Measurements from ENCODE around the gene SLC49A3. TPM values are rescaled to one million over a fixed set of nuclear protein-coding genes. Genes with fewer than 3 reads are reported as not detected.

SLC49A3 gene
- total RNA-seq, 2 donors from 2014 or later = 8.0 to 8.2 TPM

DNA sequence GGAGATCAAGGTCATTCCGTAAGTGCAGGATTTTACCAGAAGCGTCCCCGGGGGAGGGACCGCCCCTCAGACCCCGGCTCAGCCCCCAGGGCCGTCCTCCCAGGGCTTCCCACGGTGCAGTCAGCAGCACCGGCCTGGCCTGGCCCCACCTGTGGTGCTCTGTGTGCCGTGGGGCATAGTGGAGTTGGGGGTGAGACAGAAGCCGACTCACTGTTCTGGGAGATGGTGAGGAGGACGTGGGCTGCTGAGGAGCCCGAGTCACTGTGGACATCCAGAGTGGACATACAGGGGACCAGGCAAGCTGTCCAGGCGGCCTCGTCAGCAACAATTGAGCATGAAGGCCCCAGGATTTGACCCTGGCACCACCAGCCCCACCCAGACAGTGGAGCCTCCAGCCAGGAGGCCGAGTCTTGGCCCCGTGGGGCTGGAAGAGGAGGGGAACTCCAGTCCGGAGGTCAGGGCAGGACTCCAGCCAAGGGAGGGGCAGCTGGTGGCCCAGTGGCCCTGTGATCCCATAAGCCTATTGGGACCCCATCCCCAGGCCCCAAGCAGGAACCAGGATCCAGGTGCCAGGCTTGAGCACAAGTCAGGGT lies 34.0 kb downstream of the SLC49A3 start:
- Histone ChIP-seq H3K9me3 (no peaks in the 10 kb centered on the region), H3K36me3 (replicated peaks in 1 of 2; ENCODE audit: insufficient read depth in 1 of 2, low read depth in 2 of 2) (no peaks in the 10 kb centered on the region), H3K4me3 (no peak overlapping the region), H3K4me1 (no peaks in the 10 kb centered on the region), H3K27ac (no peak overlapping the region), H3K27me3 (peaks cover 0 to 7% of the 10 kb centered on the region in 2 donors)
- DNase-seq (no peak), ATAC-seq (no peak)
- 37 to 49% methylated on average over 14 to 17 of the region's 17 CpGs for WGBS, 2 donors
- intact Hi-C loops (cut with DNase I) = no loop called here
- no peak for TF ChIP-seq POLR2A (IDR thresholded peaks at IDR 0.05)
- TF ChIP-seq, protein P1, sequence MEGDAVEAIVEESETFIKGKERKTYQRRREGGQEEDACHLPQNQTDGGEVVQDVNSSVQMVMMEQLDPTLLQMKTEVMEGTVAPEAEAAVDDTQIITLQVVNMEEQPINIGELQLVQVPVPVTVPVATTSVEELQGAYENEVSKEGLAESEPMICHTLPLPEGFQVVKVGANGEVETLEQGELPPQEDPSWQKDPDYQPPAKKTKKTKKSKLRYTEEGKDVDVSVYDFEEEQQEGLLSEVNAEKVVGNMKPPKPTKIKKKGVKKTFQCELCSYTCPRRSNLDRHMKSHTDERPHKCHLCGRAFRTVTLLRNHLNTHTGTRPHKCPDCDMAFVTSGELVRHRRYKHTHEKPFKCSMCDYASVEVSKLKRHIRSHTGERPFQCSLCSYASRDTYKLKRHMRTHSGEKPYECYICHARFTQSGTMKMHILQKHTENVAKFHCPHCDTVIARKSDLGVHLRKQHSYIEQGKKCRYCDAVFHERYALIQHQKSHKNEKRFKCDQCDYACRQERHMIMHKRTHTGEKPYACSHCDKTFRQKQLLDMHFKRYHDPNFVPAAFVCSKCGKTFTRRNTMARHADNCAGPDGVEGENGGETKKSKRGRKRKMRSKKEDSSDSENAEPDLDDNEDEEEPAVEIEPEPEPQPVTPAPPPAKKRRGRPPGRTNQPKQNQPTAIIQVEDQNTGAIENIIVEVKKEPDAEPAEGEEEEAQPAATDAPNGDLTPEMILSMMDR (IDR thresholded peaks at IDR 0.05) = no peak

DNA sequence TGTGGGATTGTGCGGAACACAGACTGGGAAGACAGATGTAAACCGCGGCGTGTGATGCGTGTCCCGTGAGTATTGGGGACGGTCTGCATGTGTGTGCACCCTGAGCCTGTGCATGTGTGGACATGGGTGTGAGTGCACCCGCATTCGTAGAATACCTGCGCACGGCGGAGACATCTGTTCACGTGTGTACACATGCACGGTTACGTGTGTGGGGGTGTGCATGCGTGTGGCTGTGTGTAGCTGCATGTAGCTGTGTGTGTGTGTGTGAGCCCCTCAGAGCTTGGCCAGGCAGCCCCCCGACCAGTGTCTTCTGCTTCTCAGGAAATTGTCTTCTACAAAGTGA lies 34.5 kb downstream of the SLC49A3 start:
- intact Hi-C loops (cut with DNase I) = no loop called here
- 83 to 86% methylated on average over 17 of the region's 17 CpGs for WGBS, 2 donors
- H3K27ac ChIP-seq = no peak overlapping the region
- H3K4me1 ChIP-seq = no peaks in the 10 kb centered on the region
- peaks cover 0 to 10% of the 10 kb centered on the region in 2 donors for H3K27me3 ChIP-seq
- no peaks in the 10 kb centered on the region for H3K36me3 ChIP-seq (replicated peaks in 1 of 2; ENCODE audit: insufficient read depth in 1 of 2, low read depth in 2 of 2)
- H3K4me3 ChIP-seq = no peak overlapping the region
- DNase-seq (no peak), ATAC-seq (no peak)
- H3K9me3 ChIP-seq = no peaks in the 10 kb centered on the region
- TF ChIP-seq, protein P1 (IDR thresholded peaks at IDR 0.05) = no peak
- no peak for TF ChIP-seq POLR2A (IDR thresholded peaks at IDR 0.05)

DNA sequence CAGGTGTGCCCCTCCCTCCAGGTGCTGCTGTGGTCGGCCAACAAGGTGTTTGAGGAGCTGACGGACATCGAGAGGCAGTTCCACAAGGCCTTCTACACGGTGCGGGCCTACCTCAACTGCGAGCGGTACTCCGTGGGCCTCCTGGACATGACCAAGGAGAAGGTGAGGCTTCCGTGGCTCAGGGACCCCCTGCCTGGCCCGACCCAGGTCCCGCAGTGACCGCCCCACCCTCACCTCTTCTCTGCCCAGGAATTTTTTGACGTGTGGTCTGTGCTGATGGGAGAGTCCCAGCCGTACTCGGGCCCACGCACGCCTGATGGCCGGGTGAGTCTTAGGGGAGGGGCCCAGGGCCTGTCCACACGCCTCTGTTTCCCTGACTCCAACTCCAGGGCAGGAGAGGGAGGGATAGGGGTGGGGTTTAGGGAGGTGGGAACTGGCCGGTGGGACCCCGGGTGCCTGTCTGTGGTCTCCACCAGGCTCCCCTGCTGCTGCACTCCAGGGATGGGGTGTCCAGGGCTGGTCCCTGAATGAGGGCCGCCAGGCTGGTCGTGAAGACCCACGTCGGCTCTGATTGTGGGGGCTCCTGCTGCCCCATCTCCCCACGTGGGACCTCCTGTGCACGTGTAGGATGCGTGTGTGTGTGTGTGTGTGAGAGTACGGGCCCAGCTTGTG lies 35.0 kb downstream of the SLC49A3 start:
- DNase-seq (no peak), ATAC-seq (no peak)
- Histone ChIP-seq H3K36me3 (replicated peaks in 1 of 2; ENCODE audit: insufficient read depth in 1 of 2, low read depth in 2 of 2) (no peaks in the 10 kb centered on the region), H3K27ac (no peak overlapping the region), H3K9me3 (no peaks in the 10 kb centered on the region), H3K4me3 (no peak overlapping the region), H3K4me1 (no peaks in the 10 kb centered on the region), H3K27me3 (peaks cover 0 to 10% of the 10 kb centered on the region in 2 donors)
- intact Hi-C loops (cut with DNase I) = no loop called here
- WGBS, 2 donors = 69 to 74% methylated on average over 9 to 29 of the region's 29 CpGs
- no peak for TF ChIP-seq POLR2A (IDR thresholded peaks at IDR 0.05)
- TF ChIP-seq, protein P1 (IDR thresholded peaks at IDR 0.05) = no peak

DNA sequence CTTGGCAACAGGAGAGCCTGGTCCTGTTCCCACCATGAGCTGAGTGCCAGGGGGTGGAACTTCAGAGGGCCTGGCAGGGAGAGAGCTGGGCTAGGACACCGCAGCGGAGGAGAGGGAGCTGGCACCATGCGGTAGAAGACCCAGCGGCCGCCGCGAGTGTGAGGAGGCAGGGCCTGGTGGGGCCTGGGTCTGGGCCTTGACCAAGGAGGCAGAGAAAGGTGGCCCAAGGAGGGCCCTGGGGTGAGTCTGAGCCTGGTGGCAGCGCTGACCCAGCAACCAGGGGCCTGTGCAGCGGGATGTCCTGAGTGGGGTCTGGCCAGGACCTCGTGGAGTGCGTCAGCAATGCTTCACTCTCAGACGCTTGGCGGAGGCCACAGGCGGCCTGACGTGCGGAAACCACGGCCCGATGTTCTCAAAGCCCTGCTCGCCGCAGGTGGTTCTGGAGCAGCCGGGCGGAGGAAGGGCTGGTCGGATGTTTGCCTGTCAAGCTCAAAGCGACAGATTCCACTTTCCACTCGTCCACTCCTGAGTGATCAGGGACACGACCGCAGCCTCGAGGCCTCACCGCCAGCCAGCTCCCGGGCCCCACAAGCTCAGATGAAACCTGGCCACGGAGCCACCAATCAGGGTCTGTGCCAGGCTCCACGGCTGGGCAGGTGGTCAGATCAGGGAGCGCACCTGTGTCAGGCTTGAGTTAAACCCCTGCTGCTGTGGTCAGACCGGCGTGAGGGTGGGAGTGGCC lies 35.7 kb downstream of the SLC49A3 start:
- TF ChIP-seq, protein P1 (IDR thresholded peaks at IDR 0.05) = no peak
- TF ChIP-seq POLR2A (IDR thresholded peaks at IDR 0.05) = no peak
- H3K27me3 ChIP-seq = peaks cover 0 to 10% of the 10 kb centered on the region in 2 donors
- intact Hi-C loops (cut with DNase I) = no loop called here
- no peaks in the 10 kb centered on the region for H3K4me1 ChIP-seq
- no peaks in the 10 kb centered on the region for H3K36me3 ChIP-seq (replicated peaks in 1 of 2; ENCODE audit: insufficient read depth in 1 of 2, low read depth in 2 of 2)
- H3K9me3 ChIP-seq = no peaks in the 10 kb centered on the region
- 81 to 86% methylated on average over 6 to 31 of the region's 35 CpGs for WGBS, 2 donors
- ATAC-seq (no peak), DNase-seq (no peak)
- H3K27ac ChIP-seq = no peak overlapping the region
- no peak overlapping the region for H3K4me3 ChIP-seq
